B cell (primary cell): Measurements from ENCODE around the gene GDE1. TPM values are rescaled to one million over a fixed set of nuclear protein-coding genes. Genes with fewer than 3 reads are reported as not detected.

ENCODE experiments used
- ATAC-seq: fragments of 200-7000 bp; cut with Tn5 transposase; one replicate; pipeline ENCODE4 v1.10.0; 2021; ENCODE audit warnings: low read depth, mild to moderate bottlenecking, moderate number of reproducible peaks, moderate library complexity
- CTCF ChIA-PET: fragments of 350-600 bp; sonication (Branson Sonifier 250); formaldehyde crosslinking; loops from one replicate; lab custom pipeline; 2021; ENCODE audit warnings: antibody characterized with exemption, inconsistent platforms; lab: Charles Lee
- POLR2A ChIA-PET: fragments of 350-600 bp; sonication (Branson Sonifier 250); formaldehyde crosslinking; loops from one replicate; lab custom pipeline; 2021; ENCODE audit warnings: antibody characterized with exemption; lab: Charles Lee
- DNase-seq: peaks from one replicate; pipeline ENCODE4 v3.0.0; 2013
- H2AFZ ChIP-seq: 2 replicates; pipeline ENCODE4 v1.6.1; 2012; ENCODE audit warnings: mild to moderate bottlenecking, low read depth, low read length; ENCODE audit not compliant: insufficient read depth, poor library complexity, severe bottlenecking
- H3K27ac ChIP-seq, 2 donors: 1 replicate in 1 of 2; 2 replicates in 1 of 2; pipeline ENCODE4 v1.5.1; 2012 to 2013; ENCODE audit warnings: low read length in 2 of 2, mild to moderate bottlenecking in 2 of 2, moderate library complexity in 1 of 2
- H3K27me3 ChIP-seq, 4 experiments: fragments of 200-600 bp in 1 of 4; sonication (generic) in 1 of 4; replicated peaks in 1 of 4; 1 replicate in 2 of 4; 2 replicates in 2 of 4; pipeline versions ENCODE4 v1.6.1 to v1.7.0; 2013 to 2016; ENCODE audit warnings: low read length in 3 of 4, mild to moderate bottlenecking in 2 of 4, mixed read lengths in 1 of 4, moderate library complexity in 1 of 4; ENCODE audit not compliant: insufficient read depth in 4 of 4, control insufficient read depth in 3 of 4; ENCODE audit errors: control extremely low read depth in 1 of 4
- H3K36me3 ChIP-seq, 2 experiments: replicated peaks in 1 of 2; 1 replicate in 1 of 2; 2 replicates in 1 of 2; pipeline versions ENCODE4 v1.6.1 to v1.7.1; 2013; ENCODE audit warnings: low read length in 1 of 2; ENCODE audit not compliant: insufficient read depth in 2 of 2, control insufficient read depth in 1 of 2; ENCODE audit errors: control extremely low read depth in 1 of 2, extremely low read depth in 1 of 2
- H3K4me1 ChIP-seq, 2 donors: fragments of 200-600 bp in 1 of 2; sonication (generic) in 1 of 2; 1 replicate in 1 of 2; 2 replicates in 1 of 2; pipeline versions ENCODE4 v1.5.1 to v1.6.1; 2013 to 2017; ENCODE audit warnings: low read length in 2 of 2; ENCODE audit not compliant: control insufficient read depth in 2 of 2, insufficient read depth in 2 of 2
- H3K4me2 ChIP-seq: replicated peaks from 2 replicates; pipeline ENCODE3; 2012; ENCODE audit warnings: mild to moderate bottlenecking, low read depth, low read length; ENCODE audit not compliant: poor library complexity, severe bottlenecking
- H3K4me3 ChIP-seq, 5 experiments: fragments of 200-600 bp in 1 of 5; sonication (generic) in 1 of 5; 1 replicate in 3 of 5; 2 replicates in 2 of 5; pipeline versions ENCODE4 v1.5.1 to v1.7.0; 2011 to 2016; ENCODE audit warnings: low read length in 4 of 5, mild to moderate bottlenecking in 4 of 5, low read depth in 2 of 5, control low read depth in 1 of 5, moderate library complexity in 1 of 5; ENCODE audit not compliant: insufficient read depth in 1 of 5; ENCODE audit errors: control extremely low read depth in 1 of 5, extremely low read depth in 1 of 5
- H3K79me2 ChIP-seq: fragments of 200-600 bp; sonication (generic); one replicate; pipeline ENCODE4 v1.6.0; 2016; ENCODE audit warnings: low read length; ENCODE audit not compliant: control insufficient read depth, insufficient read depth
- H3K9ac ChIP-seq: fragments of 200-600 bp; sonication (generic); 2 replicates; pipeline ENCODE4 v1.6.1; 2017; ENCODE audit warnings: mild to moderate bottlenecking, low read length, moderate library complexity
- H3K9me3 ChIP-seq, 3 donors: one replicate each; pipeline versions ENCODE4 v1.6.1 to v1.7.1; 2013; ENCODE audit warnings: low read length in 2 of 3; ENCODE audit not compliant: control insufficient read depth in 2 of 3, insufficient read depth in 1 of 3; ENCODE audit errors: control extremely low read depth in 1 of 3
- H4K20me1 ChIP-seq: 2 replicates; pipeline ENCODE4 v1.6.0; 2012; ENCODE audit warnings: mild to moderate bottlenecking, low read length; ENCODE audit not compliant: insufficient read depth, control insufficient read depth, poor library complexity, severe bottlenecking
- H3K27ac Mint-ChIP-seq: one replicate; pipeline ENCODE4 v1.8.0; 2021; ENCODE audit warnings: mixed read lengths
- H3K27me3 Mint-ChIP-seq: one replicate; pipeline ENCODE4 v1.8.0; 2021; ENCODE audit warnings: mixed read lengths
- H3K4me1 Mint-ChIP-seq: one replicate; pipeline ENCODE4 v1.8.0; 2021; ENCODE audit warnings: mixed read lengths
- H3K4me3 Mint-ChIP-seq: one replicate; pipeline ENCODE4 v1.8.0; 2021; ENCODE audit warnings: mixed read lengths
- H3K9me3 Mint-ChIP-seq: one replicate; pipeline ENCODE4 v1.8.0; 2022; ENCODE audit warnings: mixed read lengths; ENCODE audit not compliant: insufficient read depth
- EZH2 ChIP-seq: IDR thresholded peaks from 2 replicates; pipeline ENCODE4 v1.6.1; 2012; ENCODE audit warnings: borderline replicate concordance, low read depth, mild to moderate bottlenecking, moderate library complexity, low read length; ENCODE audit not compliant: insufficient read depth, poor library complexity, severe bottlenecking
- WGBS: methylation state at CpG from one replicate; pipeline ENCODE4 v1.1.5; 2013; ENCODE audit warnings: missing lambda C conversion rate; ENCODE audit not compliant: insufficient coverage; 5-methylcytosine and 5-hydroxymethylcytosine counted together
- intact Hi-C: fragments of 100-400 bp; cut with micrococcal nuclease; formaldehyde crosslinking; loops from one replicate; pipeline ENCODE4 v1.10.0; 2022
- polyA plus RNA-seq: library from polyadenylated mRNA; depleted of rRNA; stranded (reverse); fragments of >200 nt; gene quantifications from 2 replicates; pipeline ENCODE4 v1.2.3, GENCODE V29; 2012
- total RNA-seq, 2 donors: library from RNA; stranded (reverse); fragments of 120-200 nt in 1 of 2; gene quantifications; 1 replicate in 1 of 2; 2 replicates in 1 of 2; pipeline versions ENCODE4 v1.2.3 to v1.2.4, GENCODE V29; 2013 to 2022
- TF ChIP-seq, protein P1 (sequence below): fragments of 200-600 bp; IDR thresholded peaks from one replicate; pipeline ENCODE4 v1.8.0; 2022; ENCODE audit warnings: antibody characterized with exemption, mild to moderate bottlenecking

Gene GDE1
- total and polyA plus RNA-seq, 2 donors (not counting 1 experiment from before 2014, with no cell fraction given): 10.0 to 25.3 TPM

DNA sequence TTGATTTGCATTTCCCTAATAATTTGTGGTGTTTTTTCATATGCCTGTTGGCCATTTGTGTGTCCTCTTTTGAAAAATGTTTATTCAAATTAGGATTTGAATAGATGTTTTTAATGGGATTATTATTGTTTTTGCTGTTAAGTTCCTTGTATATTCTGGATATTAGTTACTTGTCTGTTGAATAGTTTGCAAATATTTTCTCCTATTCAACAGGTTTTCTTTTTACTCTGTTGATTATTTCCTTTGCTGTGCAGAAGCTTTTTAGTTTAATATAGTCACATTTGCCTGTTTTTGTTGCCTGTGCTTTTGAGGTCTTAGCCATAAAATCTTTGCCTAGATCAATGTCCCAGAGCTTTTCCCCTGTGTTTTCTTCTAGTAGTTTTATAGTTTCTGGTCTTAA, 9.6 kb downstream of the GDE1 start:
- Mint-ChIP-seq H3K4me3 (no peak overlapping the region), H3K9me3 (no peaks in the 10 kb centered on the region), H3K27me3 (no peaks in the 10 kb centered on the region), H3K4me1 (peaks cover 23% of the 10 kb centered on the region), H3K27ac (no peak overlapping the region)
- no peaks in the 10 kb centered on the region for H4K20me1 ChIP-seq
- H3K4me3 ChIP-seq: no peak overlapping the region
- H2AFZ ChIP-seq: no peak overlapping the region
- no peaks in the 10 kb centered on the region for H3K27me3 ChIP-seq
- ATAC-seq (no peak), DNase-seq (no peak)
- H3K4me2 ChIP-seq: no peak overlapping the region
- POLR2A ChIA-PET: no interaction called here
- H3K36me3 ChIP-seq: peaks cover 0 to 19% of the 10 kb centered on the region in 2 experiments
- H3K79me2 ChIP-seq: peaks cover 8% of the 10 kb centered on the region
- H3K4me1 ChIP-seq: peaks cover 5 to 6% of the 10 kb centered on the region in 2 donors
- H3K9ac ChIP-seq: no peak overlapping the region
- CTCF ChIA-PET: interaction anchor here (3.1 kb wide), 1 partner anchor 10 kb away, joined by 9 read pairs; no protein-coding TSS in a partner anchor
- no peak for TF ChIP-seq EZH2
- TF ChIP-seq, protein P1, sequence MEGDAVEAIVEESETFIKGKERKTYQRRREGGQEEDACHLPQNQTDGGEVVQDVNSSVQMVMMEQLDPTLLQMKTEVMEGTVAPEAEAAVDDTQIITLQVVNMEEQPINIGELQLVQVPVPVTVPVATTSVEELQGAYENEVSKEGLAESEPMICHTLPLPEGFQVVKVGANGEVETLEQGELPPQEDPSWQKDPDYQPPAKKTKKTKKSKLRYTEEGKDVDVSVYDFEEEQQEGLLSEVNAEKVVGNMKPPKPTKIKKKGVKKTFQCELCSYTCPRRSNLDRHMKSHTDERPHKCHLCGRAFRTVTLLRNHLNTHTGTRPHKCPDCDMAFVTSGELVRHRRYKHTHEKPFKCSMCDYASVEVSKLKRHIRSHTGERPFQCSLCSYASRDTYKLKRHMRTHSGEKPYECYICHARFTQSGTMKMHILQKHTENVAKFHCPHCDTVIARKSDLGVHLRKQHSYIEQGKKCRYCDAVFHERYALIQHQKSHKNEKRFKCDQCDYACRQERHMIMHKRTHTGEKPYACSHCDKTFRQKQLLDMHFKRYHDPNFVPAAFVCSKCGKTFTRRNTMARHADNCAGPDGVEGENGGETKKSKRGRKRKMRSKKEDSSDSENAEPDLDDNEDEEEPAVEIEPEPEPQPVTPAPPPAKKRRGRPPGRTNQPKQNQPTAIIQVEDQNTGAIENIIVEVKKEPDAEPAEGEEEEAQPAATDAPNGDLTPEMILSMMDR: no peak
- no peaks in the 10 kb centered on the region for H3K9me3 ChIP-seq
- intact Hi-C loops: no loop called here
- H3K27ac ChIP-seq: no peak overlapping the region

DNA sequence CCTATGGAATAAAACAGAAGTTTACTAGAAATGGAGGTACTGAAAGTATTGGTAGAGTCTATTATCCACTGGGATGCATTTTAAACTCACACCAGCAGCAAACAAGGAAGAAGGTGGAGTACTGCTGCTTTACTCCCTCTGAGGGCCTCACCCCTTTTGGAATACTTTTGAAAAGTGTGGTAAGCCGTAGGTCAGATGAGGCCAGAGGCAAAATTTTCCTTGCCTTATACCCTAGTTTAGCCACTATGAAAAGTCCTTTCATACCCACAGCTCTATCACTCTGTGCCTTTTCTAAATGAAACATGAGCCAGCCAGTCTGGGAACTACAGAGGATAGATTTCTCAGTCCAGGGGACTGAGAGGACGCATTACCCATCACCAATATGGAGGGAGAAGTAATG, 14.0 kb downstream of the GDE1 start:
- 100% methylated on average over 1 of the region's 2 CpGs for WGBS
- Histone ChIP-seq H3K36me3 (peaks cover 2 to 43% of the 10 kb centered on the region in 2 experiments), H3K9me3 (no peaks in the 10 kb centered on the region), H4K20me1 (no peaks in the 10 kb centered on the region), H3K27ac (no peak overlapping the region), H3K4me2 (no peak overlapping the region), H3K79me2 (peaks cover 2% of the 10 kb centered on the region), H3K27me3 (no peaks in the 10 kb centered on the region), H3K9ac (no peak overlapping the region), H2AFZ (no peak overlapping the region), H3K4me3 (no peak overlapping the region), H3K4me1 (no peaks in the 10 kb centered on the region)
- Mint-ChIP-seq H3K4me3 (no peak overlapping the region), H3K4me1 (peaks cover 9% of the 10 kb centered on the region), H3K27me3 (no peaks in the 10 kb centered on the region), H3K27ac (no peak overlapping the region), H3K9me3 (no peaks in the 10 kb centered on the region)
- POLR2A ChIA-PET: interaction anchor here (0.7 kb wide), 1 partner anchor 163 kb away, joined by 4 read pairs; no protein-coding TSS in a partner anchor
- no peak for DNase-seq
- intact Hi-C loops: no loop called here
- CTCF ChIA-PET: interaction anchor here (0.9 to 2.3 kb wide), 3 partner anchors 9 to 422 kb away, joined by 3 to 9 read pairs (median 3); no protein-coding TSS in a partner anchor
- no peak for ATAC-seq
- no peak for TF ChIP-seq EZH2
- TF ChIP-seq, protein P1: no peak
